ENCODE measurements around the gene KRTAP10-12. TPM values are rescaled to one million over a fixed set of nuclear protein-coding genes. Genes with fewer than 3 reads are reported as not detected.
A peak's percentile ranks its signal among the peaks of the same experiment; 100 is the strongest.

The KRTAP10-12 gene
- total RNA-seq, 1 donor = not detected

- Histone ChIP-seq H3K4me3 (ENCODE audit: insufficient read depth, low read length) (no peak overlapping the region), H3K36me3 (ENCODE audit: insufficient read depth, low read length) (no peaks in the 10 kb centered on the region), H3K79me2 (ENCODE audit: insufficient read depth, low read length) (no peaks in the 10 kb centered on the region), H2AFZ (ENCODE audit: low read length) (no peak overlapping the region), H4K20me1 (ENCODE audit: insufficient read depth, low read length) (no peaks in the 10 kb centered on the region), H3K4me2 (ENCODE audit: insufficient read depth, low read length) (no peak overlapping the region), H3K9me3 (ENCODE audit: low read depth, low read length) (peaks cover under 1% of the 10 kb centered on the region), H3K27me3 (ENCODE audit: insufficient read depth, low read length) (peaks cover 14% of the 10 kb centered on the region), H3K27ac (ENCODE audit: low read depth, low read length) (no peak overlapping the region), H3K4me1 (ENCODE audit: insufficient read depth, low read length) (no peaks in the 10 kb centered on the region)
- TF ChIP-seq, protein P1, sequence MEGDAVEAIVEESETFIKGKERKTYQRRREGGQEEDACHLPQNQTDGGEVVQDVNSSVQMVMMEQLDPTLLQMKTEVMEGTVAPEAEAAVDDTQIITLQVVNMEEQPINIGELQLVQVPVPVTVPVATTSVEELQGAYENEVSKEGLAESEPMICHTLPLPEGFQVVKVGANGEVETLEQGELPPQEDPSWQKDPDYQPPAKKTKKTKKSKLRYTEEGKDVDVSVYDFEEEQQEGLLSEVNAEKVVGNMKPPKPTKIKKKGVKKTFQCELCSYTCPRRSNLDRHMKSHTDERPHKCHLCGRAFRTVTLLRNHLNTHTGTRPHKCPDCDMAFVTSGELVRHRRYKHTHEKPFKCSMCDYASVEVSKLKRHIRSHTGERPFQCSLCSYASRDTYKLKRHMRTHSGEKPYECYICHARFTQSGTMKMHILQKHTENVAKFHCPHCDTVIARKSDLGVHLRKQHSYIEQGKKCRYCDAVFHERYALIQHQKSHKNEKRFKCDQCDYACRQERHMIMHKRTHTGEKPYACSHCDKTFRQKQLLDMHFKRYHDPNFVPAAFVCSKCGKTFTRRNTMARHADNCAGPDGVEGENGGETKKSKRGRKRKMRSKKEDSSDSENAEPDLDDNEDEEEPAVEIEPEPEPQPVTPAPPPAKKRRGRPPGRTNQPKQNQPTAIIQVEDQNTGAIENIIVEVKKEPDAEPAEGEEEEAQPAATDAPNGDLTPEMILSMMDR (IDR thresholded peaks at IDR 0.05; ENCODE audit: extremely low read depth, low read depth, low read length) = no peak
- no peak for DNase-seq (ENCODE audit: insufficient read length, low spot score, missing footprints)
Observed at GRCh38 chr21:44732263-44732662, 35.3 kb downstream of the KRTAP10-12 start.

DNA sequence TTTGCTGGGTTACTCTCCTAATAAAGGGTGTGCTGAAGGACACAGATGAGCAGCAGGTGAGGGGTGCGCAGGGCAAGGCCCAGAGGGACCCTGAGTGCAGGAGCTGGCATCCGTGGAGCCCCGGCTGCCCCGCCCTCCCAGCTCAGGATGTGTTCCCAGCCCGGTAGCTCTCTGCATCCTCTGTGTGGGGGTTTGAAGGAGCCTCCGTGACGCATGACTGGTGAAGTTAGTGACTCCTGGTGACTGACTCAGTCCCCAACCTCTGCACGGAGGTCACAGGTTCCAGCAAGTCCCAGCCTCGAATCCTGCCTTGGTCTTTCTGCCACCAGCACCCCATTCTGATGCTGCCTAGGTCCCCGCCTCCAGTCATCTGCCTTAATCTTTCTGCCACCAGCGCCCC is 36.0 kb downstream of the KRTAP10-12 start:
- no peak overlapping the region for H3K4me2 ChIP-seq (ENCODE audit: insufficient read depth, low read length)
- H3K27me3 ChIP-seq (ENCODE audit: insufficient read depth, low read length) = peaks cover 14% of the 10 kb centered on the region
- H3K79me2 ChIP-seq (ENCODE audit: insufficient read depth, low read length) = no peaks in the 10 kb centered on the region
- no peaks in the 10 kb centered on the region for H3K4me1 ChIP-seq (ENCODE audit: insufficient read depth, low read length)
- TF ChIP-seq, protein P1 (IDR thresholded peaks at IDR 0.05; ENCODE audit: extremely low read depth, low read depth, low read length) = no peak
- H3K9me3 ChIP-seq (ENCODE audit: low read depth, low read length) = peaks cover 8% of the 10 kb centered on the region
- no peak overlapping the region for H3K27ac ChIP-seq (ENCODE audit: low read depth, low read length)
- DNase-seq (ENCODE audit: insufficient read length, low spot score, missing footprints) = no peak
- no peak overlapping the region for H3K4me3 ChIP-seq (ENCODE audit: insufficient read depth, low read length)
- H2AFZ ChIP-seq (ENCODE audit: low read length) = no peak overlapping the region
- no peaks in the 10 kb centered on the region for H4K20me1 ChIP-seq (ENCODE audit: insufficient read depth, low read length)
- no peaks in the 10 kb centered on the region for H3K36me3 ChIP-seq (ENCODE audit: insufficient read depth, low read length)

- Histone ChIP-seq H3K36me3 (ENCODE audit: insufficient read depth, low read length) (no peaks in the 10 kb centered on the region), H2AFZ (ENCODE audit: low read length) (no peak overlapping the region), H3K4me3 (ENCODE audit: insufficient read depth, low read length) (no peak overlapping the region), H3K4me2 (ENCODE audit: insufficient read depth, low read length) (no peak overlapping the region), H3K27me3 (ENCODE audit: insufficient read depth, low read length) (peaks cover 14% of the 10 kb centered on the region), H3K9me3 (ENCODE audit: low read depth, low read length) (peaks cover 19% of the 10 kb centered on the region), H3K79me2 (ENCODE audit: insufficient read depth, low read length) (no peaks in the 10 kb centered on the region), H3K27ac (ENCODE audit: low read depth, low read length) (no peak overlapping the region), H3K4me1 (ENCODE audit: insufficient read depth, low read length) (no peaks in the 10 kb centered on the region), H4K20me1 (ENCODE audit: insufficient read depth, low read length) (no peaks in the 10 kb centered on the region)
- DNase-seq (ENCODE audit: insufficient read length, low spot score, missing footprints) = peak; percentile 76
- TF ChIP-seq, protein P1 (IDR thresholded peaks at IDR 0.05; ENCODE audit: extremely low read depth, low read depth, low read length) = no peak
Observed at GRCh38 chr21:44734026-44734745, 37.2 kb downstream of the KRTAP10-12 start.

- Histone ChIP-seq H3K4me3 (ENCODE audit: insufficient read depth, low read length) (no peak overlapping the region), H3K4me1 (ENCODE audit: insufficient read depth, low read length) (no peaks in the 10 kb centered on the region), H3K27ac (ENCODE audit: low read depth, low read length) (no peak overlapping the region), H3K4me2 (ENCODE audit: insufficient read depth, low read length) (no peak overlapping the region), H4K20me1 (ENCODE audit: insufficient read depth, low read length) (no peaks in the 10 kb centered on the region), H3K36me3 (ENCODE audit: insufficient read depth, low read length) (no peaks in the 10 kb centered on the region), H2AFZ (ENCODE audit: low read length) (no peak overlapping the region), H3K79me2 (ENCODE audit: insufficient read depth, low read length) (no peaks in the 10 kb centered on the region), H3K9me3 (ENCODE audit: low read depth, low read length) (peaks cover 19% of the 10 kb centered on the region), H3K27me3 (ENCODE audit: insufficient read depth, low read length) (peaks cover 14% of the 10 kb centered on the region)
- TF ChIP-seq, protein P1 (IDR thresholded peaks at IDR 0.05; ENCODE audit: extremely low read depth, low read depth, low read length) = no peak
- no peak for DNase-seq (ENCODE audit: insufficient read length, low spot score, missing footprints)
Observed at GRCh38 chr21:44734841-44735240, 37.9 kb downstream of the KRTAP10-12 start.
